Measurements from ENCODE around the gene CENPP.
"Not testable (repeated sequence)": the region's sequence is repeated elsewhere in the genome, so short reads cannot be mapped to it uniquely, and the experiment has no call there.

The CENPP gene

GRCh38 chr9:92405818-92406217 lies 80.1 kb downstream of the CENPP start:
- no peak for TF ChIP-seq POLR2A (IDR thresholded peaks at IDR 0.05; ENCODE audit: low read depth, low read length)
- DNase-seq (ENCODE audit: insufficient read length, low spot score) (no peak), FAIRE-seq (no peak)

- FAIRE-seq (no peak), DNase-seq (ENCODE audit: insufficient read length, low spot score) (no peak)
- no peak for TF ChIP-seq POLR2A (IDR thresholded peaks at IDR 0.05; ENCODE audit: low read depth, low read length)
These were observed 80.7 kb downstream of the CENPP start for GRCh38 chr9:92406477-92406876.

- TF ChIP-seq POLR2A (IDR thresholded peaks at IDR 0.05; ENCODE audit: low read depth, low read length) = no peak
- FAIRE-seq = no peak
- no peak for DNase-seq (ENCODE audit: insufficient read length, low spot score)
These were observed 82.1 kb downstream of the CENPP start for GRCh38 chr9:92407818-92408217.

DNA sequence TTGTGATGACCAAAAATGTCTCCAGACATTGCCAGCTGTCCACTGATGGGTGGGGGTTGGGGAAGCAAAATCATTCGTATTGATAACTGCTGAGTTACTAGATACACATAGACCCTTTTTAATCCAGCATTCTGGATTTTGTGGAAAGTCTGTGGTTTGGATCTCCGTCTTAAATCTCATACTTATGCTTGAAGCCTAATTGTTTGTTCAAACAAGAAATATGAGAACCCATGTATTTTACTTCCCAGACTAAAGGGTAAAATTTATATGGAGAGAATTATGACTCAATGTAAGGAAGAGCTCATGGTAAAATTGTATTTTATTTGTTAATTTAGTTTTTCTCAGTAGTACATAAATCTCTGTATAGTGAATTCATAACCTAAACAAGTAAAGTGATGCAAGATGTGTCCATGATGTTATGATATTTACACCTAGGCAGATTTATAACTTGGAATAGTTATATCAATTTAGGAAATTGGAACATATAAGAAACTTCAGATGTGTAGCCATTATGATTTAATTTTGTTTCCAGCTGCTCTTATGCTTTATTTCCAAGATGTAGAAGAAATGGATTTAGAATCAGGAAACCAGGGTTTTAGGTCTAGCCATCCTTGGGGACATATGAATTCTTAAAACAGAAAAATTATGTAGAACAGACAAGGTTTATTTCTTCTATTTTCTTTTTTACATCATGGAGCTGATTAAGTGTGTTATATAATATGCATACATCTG lies 83.2 kb downstream of the CENPP start:
- no peak for TF ChIP-seq POLR2A (IDR thresholded peaks at IDR 0.05; ENCODE audit: low read depth, low read length)
- no peak for DNase-seq (ENCODE audit: insufficient read length, low spot score)
- no peak for FAIRE-seq

- DNase-seq (ENCODE audit: insufficient read length, low spot score); FAIRE-seq: not testable (repeated sequence)
These were observed 85.4 kb downstream of the CENPP start for GRCh38 chr9:92411157-92411556.

- FAIRE-seq (no peak), DNase-seq (ENCODE audit: insufficient read length, low spot score) (no peak)
- no peak for TF ChIP-seq POLR2A (IDR thresholded peaks at IDR 0.05; ENCODE audit: low read depth, low read length)
These were observed 88.8 kb downstream of the CENPP start for GRCh38 chr9:92414566-92414965.

DNA sequence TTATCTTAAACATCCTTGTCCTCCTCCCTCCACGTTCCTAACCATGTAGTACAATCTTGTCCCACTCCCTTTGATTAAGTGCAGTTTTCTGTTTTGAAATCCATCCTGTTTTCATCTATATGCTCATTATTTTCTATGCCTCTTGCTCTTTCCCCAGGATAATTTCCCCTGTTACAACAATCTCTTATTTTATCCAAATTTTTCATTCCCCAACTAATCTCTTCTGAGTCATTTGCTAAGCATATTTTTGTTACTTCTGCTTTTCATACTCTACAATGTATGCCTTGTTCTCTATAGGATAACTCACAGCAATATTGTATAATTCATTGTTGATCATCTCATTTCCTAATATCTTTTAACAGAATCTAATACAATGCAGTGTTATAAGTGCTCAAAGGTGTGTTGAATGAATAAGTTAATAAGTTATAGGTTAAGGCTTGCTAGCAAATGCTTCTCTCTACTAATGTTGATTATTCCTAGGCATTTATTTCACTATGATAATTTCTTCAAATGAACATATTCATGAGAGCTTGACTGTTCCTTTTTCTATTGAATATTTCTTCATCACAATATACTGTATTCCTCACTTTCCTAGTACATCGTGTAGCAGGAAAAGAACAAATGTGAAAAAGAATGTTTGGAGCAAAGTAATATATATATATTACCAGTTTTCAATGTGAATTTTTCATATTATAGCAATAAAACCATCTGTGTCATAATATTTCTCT lies 97.0 kb downstream of the CENPP start:
- TF ChIP-seq POLR2A (IDR thresholded peaks at IDR 0.05; ENCODE audit: low read depth, low read length) = no peak
- peak; percentile 6 for FAIRE-seq
- DNase-seq (ENCODE audit: insufficient read length, low spot score) = no peak

GRCh38 chr9:92423612-92424011 lies 97.9 kb downstream of the CENPP start:
- FAIRE-seq (no peak), DNase-seq (ENCODE audit: insufficient read length, low spot score) (no peak)
- no peak for TF ChIP-seq POLR2A (IDR thresholded peaks at IDR 0.05; ENCODE audit: low read depth, low read length)

DNA sequence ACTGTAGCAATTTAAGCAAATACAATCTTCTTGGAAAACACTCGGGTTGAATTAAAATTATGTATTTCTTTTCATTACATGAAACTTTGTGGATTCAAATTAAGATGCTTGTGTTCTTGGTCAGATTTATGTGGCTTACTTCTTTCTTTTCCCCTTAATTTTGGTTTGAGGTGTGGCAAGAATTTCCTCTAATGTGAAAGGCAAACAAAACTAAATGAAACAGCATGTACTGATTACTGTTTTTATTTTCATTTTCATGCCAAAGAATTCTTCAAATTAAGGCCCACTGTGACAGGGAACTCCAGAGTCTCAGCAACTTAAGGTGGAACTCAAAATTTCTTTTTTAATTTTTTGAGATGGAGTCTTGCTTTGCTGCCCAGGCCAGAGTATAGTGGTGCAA lies 98.6 kb downstream of the CENPP start, which contains the start of gene OMD:
OMD (minus strand) TSS at position 132 of the 400 bp plus-strand sequence. CDS start 6,913 bp downstream, outside the sequence.
- FAIRE-seq (no peak), DNase-seq (ENCODE audit: insufficient read length, low spot score) (no peak)
- TF ChIP-seq POLR2A (IDR thresholded peaks at IDR 0.05; ENCODE audit: low read depth, low read length) = no peak

DNA sequence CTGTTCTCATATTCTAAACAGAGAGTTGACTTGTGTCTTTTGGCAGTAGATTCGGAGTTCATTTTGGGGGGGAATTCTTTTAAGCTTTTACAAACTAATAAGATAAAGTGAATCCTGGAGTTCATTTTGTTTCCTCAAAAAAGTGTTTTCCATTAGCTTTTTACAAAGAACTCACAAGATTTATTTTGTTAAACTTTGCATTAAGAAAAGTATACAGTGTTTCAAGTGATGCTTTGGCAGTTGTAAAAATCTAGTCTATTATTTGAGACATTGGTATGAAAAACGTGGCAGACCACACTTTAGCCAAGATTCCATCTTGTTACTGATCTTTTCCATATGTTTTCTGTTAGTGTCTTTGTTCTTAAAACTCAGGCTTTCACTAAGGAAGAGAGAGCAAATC lies 99.7 kb downstream of the CENPP start:
- DNase-seq (ENCODE audit: insufficient read length, low spot score) (no peak), FAIRE-seq (no peak)
- TF ChIP-seq POLR2A (IDR thresholded peaks at IDR 0.05; ENCODE audit: low read depth, low read length) = no peak

- DNase-seq (ENCODE audit: insufficient read length, low spot score) = no peak
- no peak for TF ChIP-seq POLR2A (IDR thresholded peaks at IDR 0.05; ENCODE audit: low read depth, low read length)
- peak; percentile 52 for FAIRE-seq
These were observed 100.9 kb downstream of the CENPP start for GRCh38 chr9:92426501-92427145.

DNA sequence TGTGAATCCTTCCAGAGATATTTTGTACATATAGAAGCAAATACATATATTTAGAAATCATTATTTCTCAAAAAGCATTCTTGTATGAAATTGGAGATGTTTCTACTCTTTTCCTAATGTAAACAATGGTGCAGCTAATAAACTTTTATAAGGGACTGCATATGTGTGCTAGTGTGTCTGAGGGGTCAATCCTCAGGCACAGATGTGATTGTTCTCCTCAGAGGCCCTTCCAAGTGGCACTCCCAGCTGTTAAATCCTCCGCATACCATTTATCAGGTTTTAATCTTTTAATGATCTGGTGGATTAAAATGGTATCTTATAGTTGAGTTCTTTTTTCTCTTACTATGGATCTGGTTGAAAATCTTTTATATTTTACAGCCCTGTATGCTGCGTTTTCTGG lies 104.1 kb downstream of the CENPP start:
- no peak for DNase-seq (ENCODE audit: insufficient read length, low spot score)
- FAIRE-seq = no peak
- no peak for TF ChIP-seq POLR2A (IDR thresholded peaks at IDR 0.05; ENCODE audit: low read depth, low read length)

DNA sequence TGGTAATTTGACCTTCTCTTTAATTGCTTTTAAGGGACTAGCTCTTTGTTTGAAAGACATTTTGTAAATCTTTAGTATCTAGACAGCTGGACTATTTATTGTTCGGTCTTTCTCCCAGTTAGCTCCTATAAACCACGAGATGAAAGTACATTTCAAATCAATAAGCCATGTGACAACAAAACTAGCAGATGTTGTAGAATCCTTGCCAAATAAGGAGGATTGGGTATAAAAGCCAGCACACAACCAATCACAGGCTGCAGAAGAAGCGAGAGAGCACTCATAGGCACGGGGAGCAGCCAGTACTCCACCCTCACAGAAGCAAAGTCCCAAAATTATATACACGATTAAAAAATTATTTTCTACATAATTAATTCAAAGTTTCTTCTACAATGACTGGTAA lies 106.6 kb downstream of the CENPP start:
- DNase-seq (ENCODE audit: insufficient read length, low spot score) = no peak
- no peak for TF ChIP-seq POLR2A (IDR thresholded peaks at IDR 0.05; ENCODE audit: low read depth, low read length)
- no peak for FAIRE-seq

GRCh38 chr9:92432972-92433548 lies 107.3 kb downstream of the CENPP start:
- no peak for TF ChIP-seq POLR2A (IDR thresholded peaks at IDR 0.05; ENCODE audit: low read depth, low read length)
- no peak for FAIRE-seq

More at GRCh38 chr9:92432972-92433548, 107.3 kb downstream of the CENPP start:
- DNase-seq (ENCODE audit: insufficient read length, low spot score) = no peak

All from H54 (cell line).